BLaER1 (cell line): ENCODE results near the gene CACNA1I.

Source experiments
- H3K27ac ChIP-seq: shearing (Covaris generic); formaldehyde crosslinking; 2 replicates; pipeline ENCODE4 v1.8.1; 2022
- H3K27me3 ChIP-seq: shearing (Covaris generic); formaldehyde crosslinking; 2 replicates; pipeline ENCODE4 v1.8.1; 2022
- H3K36me3 ChIP-seq: shearing (Covaris generic); formaldehyde crosslinking; 2 replicates; pipeline ENCODE4 v1.8.1; 2022
- H3K4me1 ChIP-seq: shearing (Covaris generic); formaldehyde crosslinking; 2 replicates; pipeline ENCODE4 v1.8.1; 2022
- H3K4me2 ChIP-seq: shearing (Covaris generic); formaldehyde crosslinking; 2 replicates; pipeline ENCODE4 v1.8.1; 2022
- H3K4me3 ChIP-seq: shearing (Covaris generic); formaldehyde crosslinking; 2 replicates; pipeline ENCODE4 v1.8.1; 2022
- H3K9ac ChIP-seq: shearing (Covaris generic); formaldehyde crosslinking; 2 replicates; pipeline ENCODE4 v1.8.1; 2022
- H3K9me3 ChIP-seq: shearing (Covaris generic); formaldehyde crosslinking; 2 replicates; pipeline ENCODE4 v1.8.1; 2022
- H4K20me1 ChIP-seq: shearing (Covaris generic); formaldehyde crosslinking; 2 replicates; pipeline ENCODE4 v1.8.1; 2022
- Cebpa-rat ChIP-seq: shearing (Covaris generic); IDR thresholded peaks from 2 replicates; pipeline ENCODE4 v1.8.1; 2022

CACNA1I gene

GRCh38 chr22:39719559-39720450 is 149.3 kb downstream of the CACNA1I start:
- Histone ChIP-seq H3K4me3 (no peak overlapping the region), H3K4me2 (no peak overlapping the region), H3K9me3 (no peaks in the 10 kb centered on the region), H4K20me1 (no peaks in the 10 kb centered on the region), H3K36me3 (no peaks in the 10 kb centered on the region), H3K9ac (no peak overlapping the region), H3K4me1 (peaks cover 5% of the 10 kb centered on the region; the same call in 1 of the 2 replicates), H3K27ac (no peak overlapping the region), H3K27me3 (no peaks in the 10 kb centered on the region)
- TF ChIP-seq Cebpa-rat: no peak

GRCh38 chr22:39721206-39722031 is 150.9 kb downstream of the CACNA1I start:
- Histone ChIP-seq H3K4me1 (peaks cover 5% of the 10 kb centered on the region; the same call in 1 of the 2 replicates), H3K36me3 (no peaks in the 10 kb centered on the region), H3K4me3 (no peak overlapping the region), H4K20me1 (no peaks in the 10 kb centered on the region), H3K9ac (no peak overlapping the region), H3K4me2 (no peak overlapping the region), H3K27ac (no peak overlapping the region), H3K9me3 (no peaks in the 10 kb centered on the region), H3K27me3 (no peaks in the 10 kb centered on the region)
- TF ChIP-seq Cebpa-rat: no peak

- Histone ChIP-seq H3K27me3 (no peaks in the 10 kb centered on the region), H3K4me2 (no peak overlapping the region), H3K9me3 (no peaks in the 10 kb centered on the region), H3K27ac (no peak overlapping the region), H3K4me3 (no peak overlapping the region), H4K20me1 (no peaks in the 10 kb centered on the region), H3K4me1 (peaks cover 5% of the 10 kb centered on the region; the same call in 1 of the 2 replicates), H3K9ac (no peak overlapping the region), H3K36me3 (no peaks in the 10 kb centered on the region)
- no peak for TF ChIP-seq Cebpa-rat
Observed at GRCh38 chr22:39722032-39722325, 151.4 kb downstream of the CACNA1I start.

- no peaks in the 10 kb centered on the region for H4K20me1 ChIP-seq
- H3K4me2 ChIP-seq: no peak overlapping the region
- H3K4me3 ChIP-seq: no peak overlapping the region
- no peaks in the 10 kb centered on the region for H3K9me3 ChIP-seq
- H3K27ac ChIP-seq: no peak overlapping the region
- no peak overlapping the region for H3K9ac ChIP-seq
- no peaks in the 10 kb centered on the region for H3K36me3 ChIP-seq
- TF ChIP-seq Cebpa-rat: no peak
- H3K27me3 ChIP-seq: no peaks in the 10 kb centered on the region
- peaks cover 5% of the 10 kb centered on the region; the same call in 1 of the 2 replicates for H3K4me1 ChIP-seq
Observed at GRCh38 chr22:39722501-39722900, 151.9 kb downstream of the CACNA1I start.

GRCh38 chr22:39723463-39723862 is 152.9 kb downstream of the CACNA1I start:
- no peaks in the 10 kb centered on the region for H4K20me1 ChIP-seq

GRCh38 chr22:39723899-39724351 is 153.4 kb downstream of the CACNA1I start:
- Histone ChIP-seq H3K27me3 (no peaks in the 10 kb centered on the region), H3K9me3 (no peaks in the 10 kb centered on the region), H3K27ac (no peak overlapping the region), H3K4me3 (no peak overlapping the region), H3K4me1 (peaks cover 5% of the 10 kb centered on the region; the same call in 1 of the 2 replicates), H3K36me3 (no peaks in the 10 kb centered on the region), H3K4me2 (no peak overlapping the region), H3K9ac (no peak overlapping the region), H4K20me1 (no peaks in the 10 kb centered on the region)
- no peak for TF ChIP-seq Cebpa-rat

More at GRCh38 chr22:39723463-39723862, 152.9 kb downstream of the CACNA1I start:
- Histone ChIP-seq H3K9ac (no peak overlapping the region), H3K27ac (no peak overlapping the region), H3K9me3 (no peaks in the 10 kb centered on the region), H3K4me3 (no peak overlapping the region), H3K4me2 (no peak overlapping the region), H3K27me3 (no peaks in the 10 kb centered on the region), H3K36me3 (no peaks in the 10 kb centered on the region), H3K4me1 (peaks cover 5% of the 10 kb centered on the region; the same call in 1 of the 2 replicates)
- TF ChIP-seq Cebpa-rat: no peak

GRCh38 chr22:39724390-39724789 is 153.8 kb downstream of the CACNA1I start:
- Histone ChIP-seq H4K20me1 (no peaks in the 10 kb centered on the region), H3K9ac (no peak overlapping the region), H3K4me2 (no peak overlapping the region), H3K27me3 (no peaks in the 10 kb centered on the region), H3K27ac (no peak overlapping the region), H3K4me3 (no peak overlapping the region), H3K36me3 (no peaks in the 10 kb centered on the region), H3K9me3 (no peaks in the 10 kb centered on the region), H3K4me1 (peaks cover 3% of the 10 kb centered on the region; the same call in 1 of the 2 replicates)
- no peak for TF ChIP-seq Cebpa-rat

GRCh38 chr22:39724857-39725256 is 154.3 kb downstream of the CACNA1I start:
- Histone ChIP-seq H3K36me3 (no peaks in the 10 kb centered on the region), H3K27me3 (no peaks in the 10 kb centered on the region), H4K20me1 (no peaks in the 10 kb centered on the region), H3K9ac (no peak overlapping the region), H3K27ac (no peak overlapping the region), H3K9me3 (no peaks in the 10 kb centered on the region), H3K4me3 (no peak overlapping the region), H3K4me1 (no peaks in the 10 kb centered on the region), H3K4me2 (no peak overlapping the region)
- no peak for TF ChIP-seq Cebpa-rat

- Histone ChIP-seq H3K4me1 (no peaks in the 10 kb centered on the region), H3K9me3 (no peaks in the 10 kb centered on the region), H3K4me2 (no peak overlapping the region), H3K4me3 (no peak overlapping the region), H3K27me3 (no peaks in the 10 kb centered on the region), H3K36me3 (no peaks in the 10 kb centered on the region), H3K27ac (no peak overlapping the region), H3K9ac (no peak overlapping the region), H4K20me1 (no peaks in the 10 kb centered on the region)
- TF ChIP-seq Cebpa-rat: no peak
Observed at GRCh38 chr22:39725351-39726035, 154.9 kb downstream of the CACNA1I start.
